SK-N-MC (cell line): ENCODE data around the gene ASB2.

Source experiments
- EZH2 ChIP-seq: fragments of 200-600 bp; sonication (generic); IDR thresholded peaks from one replicate; pipeline ENCODE4 v1.6.1; 2017; ENCODE audit warnings: antibody characterized with exemption
- FOXP2 ChIP-seq: optimal IDR thresholded peaks from 2 replicates; pipeline ENCODE3; 2011; ENCODE audit warnings: mild to moderate bottlenecking, moderate library complexity; ENCODE audit not compliant: insufficient read depth; ENCODE audit errors: extremely low read length, control extremely low read depth
- POLR2AphosphoS5 ChIP-seq: IDR thresholded peaks from 2 replicates; pipeline ENCODE4 v1.6.1; 2012; ENCODE audit warnings: mild to moderate bottlenecking, low read depth, low read length, borderline replicate concordance

- TF ChIP-seq EZH2 = no peak
- TF ChIP-seq POLR2AphosphoS5 = no peak
- TF ChIP-seq FOXP2 = no peak
These were observed 10.4 kb downstream of the ASB2 start for GRCh38 chr14:93965946-93966474.
